Measurements from ENCODE around the gene VEGFA. TPM values are rescaled to one million over a fixed set of nuclear protein-coding genes. Genes with fewer than 3 reads are reported as not detected.

The VEGFA gene
- total RNA-seq, 1 donor from 2014 or later, result 267 TPM

DNA sequence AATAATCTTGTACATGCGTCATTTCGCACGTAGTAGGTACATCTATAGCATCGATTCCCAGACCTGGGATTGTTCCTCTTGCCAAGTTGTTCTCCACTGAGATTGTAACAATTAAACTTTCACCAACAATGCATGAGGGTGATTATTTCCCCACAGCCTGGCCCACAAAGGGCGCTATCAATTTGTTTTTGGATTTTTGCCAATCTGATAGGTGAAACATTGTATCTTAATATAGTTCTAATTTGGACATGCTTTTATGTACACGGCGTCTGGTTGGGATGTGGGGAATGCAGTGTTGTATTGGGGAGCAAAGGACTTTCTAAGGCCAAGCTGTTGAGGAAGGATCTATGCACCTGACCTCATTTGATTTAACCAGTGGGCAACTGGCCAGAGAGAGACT, 59.5 kb downstream of the VEGFA start:
- no peaks in the 10 kb centered on the region for H3K36me3 Mint-ChIP-seq (ENCODE audit: insufficient read depth)
- TF ChIP-seq CTCF (IDR thresholded peaks at IDR 0.05; ENCODE audit: unreplicated experiment), result no peak
- H3K27ac Mint-ChIP-seq, result peak overlapping the region; percentile 29
- no peak for DNase-seq (ENCODE audit: low spot score, unreplicated experiment)
- no peaks in the 10 kb centered on the region for H3K9me3 Mint-ChIP-seq (ENCODE audit: low read depth)
- no peak overlapping the region for H3K4me3 Mint-ChIP-seq (ENCODE audit: low read depth)
- H3K27me3 Mint-ChIP-seq, result no peaks in the 10 kb centered on the region
- peaks cover 61% of the 10 kb centered on the region for H3K4me1 Mint-ChIP-seq (ENCODE audit: low read depth)

DNA sequence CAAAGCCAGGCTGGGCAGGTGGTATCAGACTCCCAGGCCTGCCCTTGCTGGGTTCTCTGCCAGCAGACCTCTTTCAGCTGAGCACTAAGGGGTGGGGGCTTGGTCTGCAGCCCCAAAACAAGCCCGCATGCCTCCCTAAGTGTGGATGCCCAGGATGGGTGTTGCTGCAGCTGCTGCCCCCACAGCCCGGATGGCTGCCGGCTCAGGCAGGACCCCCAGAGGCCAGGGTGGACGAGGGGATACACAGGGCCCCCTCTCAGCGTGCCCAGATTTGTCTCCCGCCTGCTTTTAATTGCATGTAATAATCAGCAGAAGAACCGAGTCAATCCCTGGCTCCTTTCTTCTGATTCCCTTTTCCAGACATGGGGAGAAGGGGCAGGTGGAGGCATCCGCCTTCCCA, 60.8 kb downstream of the VEGFA start:
- no peak for DNase-seq (ENCODE audit: low spot score, unreplicated experiment)
- H3K4me3 Mint-ChIP-seq (ENCODE audit: low read depth), result no peak overlapping the region
- TF ChIP-seq CTCF (IDR thresholded peaks at IDR 0.05; ENCODE audit: unreplicated experiment), result no peak
- no peaks in the 10 kb centered on the region for H3K27me3 Mint-ChIP-seq
- no peaks in the 10 kb centered on the region for H3K9me3 Mint-ChIP-seq (ENCODE audit: low read depth)
- H3K4me1 Mint-ChIP-seq (ENCODE audit: low read depth), result peaks cover 61% of the 10 kb centered on the region
- H3K36me3 Mint-ChIP-seq (ENCODE audit: insufficient read depth), result no peaks in the 10 kb centered on the region
- no peak overlapping the region for H3K27ac Mint-ChIP-seq

DNA sequence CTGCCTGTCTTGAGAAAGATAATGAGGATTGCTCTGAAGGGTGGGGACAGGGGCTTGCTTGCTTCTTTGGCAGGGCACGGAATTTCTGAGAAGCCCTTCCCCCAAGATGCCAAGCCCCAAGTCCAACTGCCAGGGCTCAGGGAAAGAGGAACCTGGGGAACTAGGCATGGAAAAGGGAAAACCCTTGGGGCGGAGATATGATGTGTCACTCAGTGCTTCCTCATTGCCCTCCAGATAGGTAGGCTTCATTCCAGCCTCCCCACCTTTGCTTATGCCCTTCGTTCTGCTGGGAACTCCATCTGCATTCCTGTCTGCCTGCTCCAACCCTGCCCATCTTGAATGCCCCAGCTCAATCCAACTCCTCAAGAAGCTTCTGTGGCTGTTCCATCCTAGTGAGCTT, 61.2 kb downstream of the VEGFA start:
- no peaks in the 10 kb centered on the region for H3K9me3 Mint-ChIP-seq (ENCODE audit: low read depth)
- no peaks in the 10 kb centered on the region for H3K27me3 Mint-ChIP-seq
- TF ChIP-seq CTCF (IDR thresholded peaks at IDR 0.05; ENCODE audit: unreplicated experiment), result no peak
- no peak for DNase-seq (ENCODE audit: low spot score, unreplicated experiment)
- H3K27ac Mint-ChIP-seq, result no peak overlapping the region
- H3K4me3 Mint-ChIP-seq (ENCODE audit: low read depth), result no peak overlapping the region
- H3K36me3 Mint-ChIP-seq (ENCODE audit: insufficient read depth), result no peaks in the 10 kb centered on the region
- H3K4me1 Mint-ChIP-seq (ENCODE audit: low read depth), result peaks cover 64% of the 10 kb centered on the region

- no peaks in the 10 kb centered on the region for H3K27me3 Mint-ChIP-seq
- H3K4me3 Mint-ChIP-seq (ENCODE audit: low read depth), result no peak overlapping the region
- peak overlapping the region; percentile 77 for H3K27ac Mint-ChIP-seq
- no peak for TF ChIP-seq CTCF (IDR thresholded peaks at IDR 0.05; ENCODE audit: unreplicated experiment)
- peak; percentile 34 for DNase-seq (ENCODE audit: low spot score, unreplicated experiment)
- peaks cover 73% of the 10 kb centered on the region for H3K4me1 Mint-ChIP-seq (ENCODE audit: low read depth)
- no peaks in the 10 kb centered on the region for H3K36me3 Mint-ChIP-seq (ENCODE audit: insufficient read depth)
- no peaks in the 10 kb centered on the region for H3K9me3 Mint-ChIP-seq (ENCODE audit: low read depth)
Observed at GRCh38 chr6:43833223-43833995, 63.4 kb downstream of the VEGFA start.

GRCh38 chr6:43833996-43834390, 64.0 kb downstream of the VEGFA start:
- Mint-ChIP-seq H3K9me3 (ENCODE audit: low read depth) (no peaks in the 10 kb centered on the region), H3K4me3 (ENCODE audit: low read depth) (no peak overlapping the region), H3K27ac (peak overlapping the region; percentile 62), H3K27me3 (no peaks in the 10 kb centered on the region), H3K36me3 (ENCODE audit: insufficient read depth) (no peaks in the 10 kb centered on the region), H3K4me1 (ENCODE audit: low read depth) (peaks cover 72% of the 10 kb centered on the region)
- DNase-seq (ENCODE audit: low spot score, unreplicated experiment), result no peak
- no peak for TF ChIP-seq CTCF (IDR thresholded peaks at IDR 0.05; ENCODE audit: unreplicated experiment)
